ENCODE measurements around the gene CPNE4.

- TF ChIP-seq CTCF (conservative IDR thresholded peaks at IDR 0.05) (no peak), ZFX (IDR thresholded peaks at IDR 0.05) (no peak)
Measured at GRCh38 chr3:131733086-131733841, 301.6 kb downstream of the CPNE4 start.
